CD4-positive, alpha-beta T cell treated with Interleukin-12 subunit alpha and Interleukin-12 subunit beta, for 1 hour (primary cell): Measurements from ENCODE around the gene CSHL1.
"Not testable (repeated sequence)": the region's sequence is repeated elsewhere in the genome, so short reads cannot be mapped to it uniquely, and the experiment has no call there.

Experiments used
- DNase-seq: peaks from one replicate; pipeline ENCODE4 v3.0.0-alpha.2; 2020

CSHL1 gene

DNA sequence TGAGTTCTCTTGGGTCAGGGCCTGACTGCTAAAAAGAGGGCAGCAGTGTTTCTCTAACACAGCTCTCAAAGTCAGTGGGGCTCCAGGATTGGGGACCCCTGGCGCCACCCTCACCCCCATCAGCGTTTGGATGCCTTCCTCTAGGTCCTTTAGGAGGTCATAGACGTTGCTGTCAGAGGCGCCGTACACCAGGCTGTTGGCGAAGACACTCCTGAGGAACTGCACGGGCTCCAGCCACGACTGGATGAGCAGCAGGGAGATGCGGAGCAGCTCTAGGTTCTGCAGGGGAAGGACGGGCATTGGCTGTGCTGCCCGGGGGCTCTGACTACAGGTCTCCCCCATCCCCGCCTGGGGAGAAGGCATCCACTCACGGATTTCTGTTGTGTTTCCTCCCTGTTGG, 6.6 kb upstream of the CSHL1 start:
- no peak for DNase-seq

DNA sequence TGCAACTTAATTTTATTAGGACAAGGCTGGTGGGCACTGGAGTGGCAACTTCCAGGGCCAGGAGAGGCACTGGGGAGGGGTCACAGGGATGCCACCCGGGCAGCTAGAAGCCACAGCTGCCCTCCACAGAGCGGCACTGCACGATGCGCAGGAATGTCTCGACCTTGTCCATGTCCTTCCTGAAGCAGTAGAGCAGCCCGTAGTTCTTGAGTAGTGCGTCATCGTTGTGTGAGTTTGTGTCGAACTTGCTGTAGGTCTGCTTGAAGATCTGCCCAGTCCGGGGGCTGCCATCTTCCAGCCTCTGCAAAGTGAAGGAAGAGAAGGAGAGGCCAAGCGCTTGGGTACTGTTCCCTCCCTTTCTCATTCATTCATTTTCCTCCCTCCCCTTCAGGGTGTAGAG, 6.1 kb upstream of the CSHL1 start:
- not testable (repeated sequence) for DNase-seq

DNA sequence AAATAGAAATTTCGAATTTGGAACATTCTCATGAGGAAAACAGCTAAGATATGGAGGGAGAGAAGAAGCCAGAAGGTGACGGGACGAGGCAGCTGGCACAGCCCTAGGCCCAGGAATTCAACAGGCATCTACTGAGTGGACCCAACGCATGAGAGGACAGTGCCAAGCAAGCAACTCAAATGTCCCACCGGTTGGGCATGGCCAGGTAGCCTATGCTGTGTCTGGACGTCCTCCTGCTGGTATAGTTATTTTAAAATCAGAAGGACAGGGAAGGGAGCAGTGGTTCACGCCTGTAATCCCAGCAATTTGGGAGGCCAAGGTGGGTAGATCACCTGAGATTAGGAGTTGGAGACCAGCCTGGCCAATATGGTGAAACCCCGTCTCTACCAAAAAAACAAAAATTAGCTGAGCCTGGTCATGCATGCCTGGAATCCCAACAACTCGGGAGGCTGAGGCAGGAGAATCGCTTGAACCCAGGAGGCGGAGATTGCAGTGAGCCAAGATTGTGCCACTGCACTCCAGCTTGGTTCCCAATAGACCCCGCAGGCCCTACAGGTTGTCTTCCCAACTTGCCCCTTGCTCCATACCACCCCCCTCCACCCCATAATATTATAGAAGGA, 5.6 kb upstream of the CSHL1 start:
- DNase-seq = no peak

DNA sequence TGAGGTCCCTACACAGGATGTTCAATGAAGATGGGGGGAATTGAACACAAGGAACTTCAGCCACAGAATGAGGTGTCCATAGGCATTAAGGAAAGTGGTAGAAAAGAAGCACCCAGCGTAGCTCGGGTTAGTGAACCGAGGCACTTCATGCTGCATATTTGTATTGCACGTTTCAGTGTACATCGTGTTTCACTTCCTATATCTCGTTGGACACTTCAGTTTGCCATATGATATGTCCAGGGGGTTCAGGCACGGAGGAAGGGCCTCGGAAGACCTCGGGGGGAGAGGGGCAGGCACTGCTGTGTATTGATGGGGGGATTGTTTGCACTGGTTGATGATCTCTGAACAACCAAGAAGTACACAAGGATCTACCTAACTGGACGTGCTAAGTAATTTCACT, 4.7 kb upstream of the CSHL1 start:
- DNase-seq = not testable (repeated sequence)

DNA sequence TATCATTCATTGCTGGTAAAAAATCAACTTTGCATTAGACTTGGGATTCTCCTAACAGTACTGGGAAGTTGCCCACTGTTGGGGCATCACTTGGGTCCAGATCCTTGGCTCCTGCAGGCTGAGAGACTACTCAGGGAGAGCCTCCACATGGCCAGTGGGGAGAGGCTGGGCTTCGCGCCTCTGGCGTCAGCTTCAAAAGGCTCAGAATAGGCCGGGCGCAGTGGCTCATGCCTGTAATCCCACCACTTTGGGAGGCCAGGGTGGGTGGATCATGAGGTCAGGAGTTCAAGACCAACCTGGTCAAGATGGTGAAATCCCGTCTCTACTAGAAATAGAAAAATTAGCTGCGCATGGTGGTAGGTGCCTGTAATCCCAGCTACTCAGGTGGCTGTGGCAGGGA, 3.4 kb upstream of the CSHL1 start:
- DNase-seq = no peak

DNA sequence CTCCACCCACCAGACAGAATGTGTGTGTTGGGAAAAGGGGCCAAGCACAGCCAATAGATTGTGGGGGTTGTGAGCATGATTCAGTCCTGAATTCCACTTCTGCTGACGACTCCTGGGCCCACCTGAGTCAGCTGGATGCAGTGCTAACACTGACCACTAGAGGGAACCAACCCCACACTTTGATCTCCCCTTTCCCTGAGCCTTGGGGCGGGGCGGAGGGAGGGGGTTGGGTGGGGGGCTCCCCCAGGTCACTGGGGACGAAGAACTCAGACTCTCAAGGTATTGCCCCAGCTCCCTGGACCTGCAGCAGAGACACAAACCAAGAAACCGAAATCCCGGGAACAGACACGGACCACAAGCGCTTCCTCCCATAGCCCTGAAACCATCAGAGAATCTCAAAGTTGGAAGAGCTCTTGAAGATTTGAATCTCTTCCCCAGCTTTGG, 621 bp upstream of the CSHL1 start:
- DNase-seq = peak; percentile 68

DNA sequence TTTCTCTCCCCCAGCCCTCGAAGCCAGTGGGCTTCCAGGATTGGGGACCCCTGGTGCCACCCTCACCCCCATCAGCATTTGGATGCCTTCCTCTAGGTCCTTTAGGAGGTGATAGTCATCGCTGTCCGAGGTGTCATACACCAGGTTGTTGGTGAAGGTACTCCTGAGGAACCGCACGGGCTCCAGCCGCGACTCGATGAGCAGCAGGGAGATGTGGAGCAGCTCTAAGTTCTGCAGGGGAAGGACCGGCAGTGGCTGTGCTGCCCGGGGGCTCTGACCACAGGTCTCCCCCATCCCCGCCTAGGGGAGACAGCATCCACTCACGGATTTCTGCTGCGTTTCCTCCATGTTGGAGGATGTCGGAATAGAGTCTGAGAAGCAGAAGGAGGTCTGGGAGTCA, 962 bp downstream of the CSHL1 start:
- DNase-seq = no peak

DNA sequence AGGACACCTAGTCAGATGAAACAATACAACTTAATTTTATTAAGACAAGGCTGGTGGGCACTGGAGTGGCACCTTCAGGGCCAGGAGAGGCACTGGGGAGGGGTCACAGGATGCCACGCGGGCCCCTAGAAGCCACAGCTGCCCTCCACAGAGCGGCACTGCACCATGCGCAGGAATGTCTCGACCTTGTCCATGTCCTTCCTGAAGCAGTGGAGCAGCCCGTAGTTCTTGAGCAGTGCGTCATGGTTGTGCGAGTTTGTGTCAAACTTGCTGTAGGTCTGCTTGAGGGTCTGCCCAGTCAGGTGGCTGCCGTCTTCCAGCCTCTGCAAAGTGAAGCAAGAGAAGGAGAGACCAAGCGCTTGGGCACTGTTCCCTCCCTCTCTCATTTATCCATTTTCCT, 1.5 kb downstream of the CSHL1 start:
- not testable (repeated sequence) for DNase-seq

DNA sequence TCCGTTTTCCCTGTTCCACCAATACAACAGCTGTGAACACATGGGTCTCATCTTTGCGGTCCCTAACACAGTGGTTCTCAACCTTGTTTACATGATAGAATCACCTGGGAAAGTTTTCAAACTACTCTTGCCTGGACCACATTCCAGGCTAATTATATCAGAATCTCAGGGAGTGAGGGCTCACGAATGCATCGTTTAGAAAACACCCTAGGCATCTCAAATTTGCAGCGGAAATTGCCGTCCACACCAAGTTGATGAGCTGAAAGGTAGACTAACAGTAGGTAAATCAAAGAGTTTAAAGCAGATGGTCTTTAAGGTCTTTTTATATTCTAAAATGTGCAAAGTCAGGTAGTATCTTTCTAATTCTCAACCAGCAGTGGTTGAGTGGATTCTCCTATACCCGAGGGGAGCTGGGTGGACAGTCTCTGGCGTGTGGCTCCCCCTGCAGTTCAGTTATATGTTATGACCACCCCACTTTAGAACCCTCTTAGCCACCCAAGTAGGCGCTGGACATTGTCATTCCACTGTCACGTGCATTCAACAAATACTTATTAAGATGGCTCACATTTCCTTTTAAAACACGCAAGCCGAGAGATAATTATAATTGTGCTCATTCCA, 3.8 kb downstream of the CSHL1 start:
- not testable (repeated sequence) for DNase-seq

DNA sequence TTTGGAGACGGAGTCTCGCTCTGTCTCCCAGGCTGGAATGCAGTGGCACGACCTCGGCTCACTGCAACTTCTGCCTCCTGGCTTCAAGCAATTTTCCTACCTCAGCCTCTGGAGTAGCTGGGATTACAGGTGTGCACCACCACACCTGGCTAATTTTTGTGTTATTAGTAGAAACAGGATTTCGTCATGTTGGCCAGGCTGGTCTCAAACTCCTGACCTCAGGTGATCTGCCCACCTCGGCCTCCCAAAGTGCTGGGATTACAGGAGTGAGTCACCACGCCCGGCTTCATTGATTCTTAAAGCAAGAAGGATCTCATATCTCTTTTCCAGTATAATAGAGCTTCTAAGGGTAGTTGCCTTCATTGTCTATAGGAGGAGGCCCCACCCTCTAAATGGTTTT, 6.3 kb downstream of the CSHL1 start:
- DNase-seq = not testable (repeated sequence)

DNA sequence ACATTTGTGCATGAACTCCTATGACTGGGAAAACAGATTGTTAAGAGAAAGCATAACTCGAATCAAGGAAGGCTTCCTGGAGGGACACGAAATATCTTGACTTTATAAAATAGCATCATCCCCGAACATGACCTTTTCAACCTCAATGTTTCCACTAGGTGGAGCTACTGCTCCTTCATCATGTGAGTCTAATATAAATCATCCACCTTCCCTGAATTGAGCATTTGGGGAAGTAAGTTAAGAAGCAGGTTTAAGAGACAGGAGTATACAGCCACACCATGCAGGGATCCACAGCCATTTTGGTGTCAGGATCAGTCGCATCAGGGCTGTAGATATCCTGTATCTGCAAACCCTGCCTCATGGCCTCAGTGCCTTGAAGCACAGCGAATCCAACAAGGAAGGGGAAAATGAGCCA, 7.3 kb downstream of the CSHL1 start:
- peak; percentile 59 for DNase-seq

DNA sequence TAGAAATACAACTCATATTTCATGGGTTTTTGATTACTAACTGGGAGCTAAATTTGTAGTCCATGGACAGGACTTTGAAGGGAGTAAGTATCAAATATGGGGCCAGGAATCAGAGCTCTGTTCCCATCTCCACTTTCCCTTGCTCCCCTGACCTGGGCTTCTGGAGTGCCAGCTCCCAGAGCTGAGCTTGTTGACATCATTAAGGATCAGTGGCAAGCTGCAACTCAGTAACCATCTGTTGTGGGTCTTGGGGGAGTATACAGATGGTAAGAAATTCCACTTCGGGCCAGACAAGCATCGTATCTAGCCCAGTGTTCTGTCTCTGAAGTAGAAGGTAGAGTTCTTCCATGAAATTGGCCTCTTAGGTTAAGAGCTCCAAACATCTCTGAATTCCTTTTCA, 9.1 kb downstream of the CSHL1 start:
- DNase-seq = not testable (repeated sequence)

DNA sequence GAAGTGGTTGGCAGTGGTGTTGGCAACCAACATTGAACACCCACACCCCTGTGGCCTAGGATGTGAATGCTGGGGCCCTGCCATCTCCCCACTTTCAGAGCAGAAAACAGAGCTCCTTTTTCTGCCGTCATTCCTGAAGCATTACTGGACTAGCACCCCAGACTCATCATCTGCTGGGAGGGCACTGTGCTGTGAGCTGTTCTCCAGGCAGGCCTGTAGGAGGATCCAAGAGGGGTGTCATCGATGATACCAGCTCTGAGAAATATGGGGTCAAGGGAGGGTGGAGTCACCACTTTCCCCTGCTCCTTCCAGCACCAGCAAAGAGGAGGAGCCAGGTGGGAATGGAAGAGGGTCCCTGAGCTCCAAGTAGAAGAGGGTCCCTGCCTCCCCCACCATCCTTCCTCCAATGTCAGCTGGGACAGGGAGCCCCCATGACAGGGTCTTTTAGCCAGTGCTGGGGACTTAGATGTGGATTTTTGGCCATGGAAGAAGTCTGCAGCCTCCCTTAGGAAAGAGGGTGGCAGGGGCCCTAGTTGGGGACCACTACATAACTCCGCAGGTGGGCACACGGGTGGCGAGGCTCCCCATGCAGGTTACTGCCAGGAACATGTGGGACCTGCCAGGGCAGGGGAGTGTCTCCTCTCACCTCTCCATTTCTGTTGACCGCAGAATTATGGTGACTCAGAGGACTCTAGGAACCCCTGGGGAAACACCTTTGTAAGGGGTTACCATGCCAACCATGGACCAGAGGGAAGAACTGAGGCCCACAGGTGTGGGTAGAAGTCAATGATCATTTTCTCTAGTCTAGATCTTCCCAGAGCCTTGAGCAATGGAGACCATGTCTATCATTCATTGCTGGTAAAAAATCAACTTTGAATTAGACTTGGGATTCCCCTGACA, 11.9 kb downstream of the CSHL1 start:
- DNase-seq = peak; percentile 45

DNA sequence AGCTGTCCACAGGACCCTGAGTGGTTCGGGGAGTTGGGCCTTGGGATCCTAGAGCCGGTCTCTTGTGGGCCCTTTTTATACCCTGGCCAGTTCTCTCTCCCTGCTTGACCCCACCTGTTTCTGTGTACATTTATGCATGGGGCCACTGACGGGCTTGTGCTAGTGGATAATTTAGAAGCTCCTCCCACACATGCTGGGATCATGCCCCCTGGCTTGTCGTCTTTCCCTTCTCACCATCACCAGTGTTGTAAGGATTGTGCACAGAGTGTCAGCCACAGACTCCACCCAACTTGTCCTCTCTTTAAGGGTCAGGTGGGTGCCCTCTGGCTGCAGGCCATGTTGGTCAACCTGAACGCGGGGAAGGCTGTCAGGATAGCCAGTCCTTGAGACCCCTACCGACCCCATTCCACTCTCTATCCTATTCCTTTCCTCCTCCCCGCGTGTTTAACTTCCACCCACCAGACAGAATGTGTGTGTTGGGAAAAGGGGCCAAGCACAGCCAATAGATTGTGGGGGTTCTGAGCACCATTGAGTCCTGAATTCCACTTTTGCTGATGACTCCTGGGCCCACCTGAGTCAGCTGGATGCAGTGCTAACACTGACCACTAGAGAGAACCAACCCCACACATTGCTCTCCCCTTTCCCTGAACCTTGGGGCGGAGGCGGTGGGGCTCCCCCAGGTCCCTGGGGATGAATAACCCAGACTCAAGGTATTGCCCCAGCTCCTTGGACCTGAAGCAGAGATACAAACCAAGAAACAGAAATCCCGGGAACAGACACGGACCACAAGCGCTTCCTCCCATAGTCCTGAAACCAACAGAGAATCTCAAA, 14.3 kb downstream of the CSHL1 start, which contains the start of gene CSH1:
TSS of gene CSH1 (minus strand) at position 51 of the 831 bp plus-strand sequence. CDS start 63 bp downstream, outside the sequence.
- not testable (repeated sequence) for DNase-seq

DNA sequence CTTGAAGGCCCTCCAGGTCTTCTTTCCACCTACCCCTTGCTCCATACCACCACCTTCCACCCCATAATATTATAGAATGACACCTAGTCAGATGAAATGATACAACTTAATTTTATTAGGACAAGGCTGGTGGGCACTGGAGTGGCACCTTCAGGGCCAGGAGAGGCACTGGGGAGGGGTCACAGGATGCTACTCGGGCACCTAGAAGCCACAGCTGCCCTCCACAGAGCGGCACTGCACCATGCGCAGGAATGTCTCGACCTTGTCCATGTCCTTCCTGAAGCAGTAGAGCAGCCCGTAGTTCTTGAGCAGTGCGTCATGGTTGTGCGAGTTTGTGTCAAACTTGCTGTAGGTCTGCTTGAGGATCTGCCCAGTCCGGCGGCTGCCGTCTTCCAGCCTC, 16.2 kb downstream of the CSHL1 start:
- not testable (repeated sequence) for DNase-seq

DNA sequence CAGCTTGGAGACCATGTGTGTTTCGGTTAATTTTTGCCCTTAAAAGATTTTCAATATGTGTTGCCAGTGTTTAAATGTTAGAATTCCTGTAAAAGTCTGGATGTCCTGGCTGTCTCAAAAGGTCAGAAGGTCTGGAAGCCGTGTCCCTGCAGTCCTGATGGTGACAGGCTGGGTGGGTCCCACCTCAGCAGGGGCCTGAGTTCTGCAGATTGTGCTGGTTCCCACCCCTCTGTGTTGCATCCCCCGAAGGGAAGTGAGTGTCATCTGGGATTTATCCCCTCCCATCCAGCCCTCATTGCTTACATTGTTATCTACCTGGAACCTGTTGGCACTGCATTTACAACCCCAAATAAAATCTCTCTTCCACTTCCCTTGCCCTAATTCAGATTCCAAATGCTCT, 17.0 kb downstream of the CSHL1 start:
- DNase-seq = not testable (repeated sequence)

DNA sequence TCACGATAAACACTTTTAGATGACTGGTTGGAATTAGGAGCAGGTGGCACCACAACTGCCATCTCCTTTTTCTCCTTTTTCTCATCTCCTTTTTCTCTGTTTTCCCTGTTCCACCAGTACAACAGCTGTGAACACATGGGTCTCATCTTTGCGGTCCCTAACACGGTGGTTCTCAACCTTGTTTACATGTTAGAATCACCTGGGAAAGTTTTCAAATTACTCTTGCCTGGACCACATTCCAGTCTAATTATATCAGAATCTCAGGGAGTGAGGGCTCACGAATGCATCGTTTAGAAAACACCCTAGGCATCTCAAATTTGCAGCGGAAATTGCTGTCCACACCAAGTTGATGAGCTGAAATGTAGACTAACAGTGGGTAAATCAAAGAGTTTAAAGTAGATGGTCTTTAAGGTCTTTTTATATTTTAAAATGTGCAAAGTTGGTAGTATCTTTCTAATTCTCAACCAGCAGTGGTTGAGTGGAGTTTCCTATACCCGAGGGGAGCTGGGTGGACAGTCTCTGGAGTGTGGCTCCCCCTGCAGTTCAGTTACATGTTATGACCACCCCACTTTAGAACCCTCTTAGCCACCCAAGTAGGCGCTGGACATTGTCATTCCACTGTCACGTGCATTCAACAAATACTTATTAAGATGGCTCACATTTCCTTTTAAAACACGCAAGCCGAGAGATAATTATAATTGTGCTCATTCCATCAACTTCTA, 18.6 kb downstream of the CSHL1 start:
- DNase-seq = not testable (repeated sequence)

DNA sequence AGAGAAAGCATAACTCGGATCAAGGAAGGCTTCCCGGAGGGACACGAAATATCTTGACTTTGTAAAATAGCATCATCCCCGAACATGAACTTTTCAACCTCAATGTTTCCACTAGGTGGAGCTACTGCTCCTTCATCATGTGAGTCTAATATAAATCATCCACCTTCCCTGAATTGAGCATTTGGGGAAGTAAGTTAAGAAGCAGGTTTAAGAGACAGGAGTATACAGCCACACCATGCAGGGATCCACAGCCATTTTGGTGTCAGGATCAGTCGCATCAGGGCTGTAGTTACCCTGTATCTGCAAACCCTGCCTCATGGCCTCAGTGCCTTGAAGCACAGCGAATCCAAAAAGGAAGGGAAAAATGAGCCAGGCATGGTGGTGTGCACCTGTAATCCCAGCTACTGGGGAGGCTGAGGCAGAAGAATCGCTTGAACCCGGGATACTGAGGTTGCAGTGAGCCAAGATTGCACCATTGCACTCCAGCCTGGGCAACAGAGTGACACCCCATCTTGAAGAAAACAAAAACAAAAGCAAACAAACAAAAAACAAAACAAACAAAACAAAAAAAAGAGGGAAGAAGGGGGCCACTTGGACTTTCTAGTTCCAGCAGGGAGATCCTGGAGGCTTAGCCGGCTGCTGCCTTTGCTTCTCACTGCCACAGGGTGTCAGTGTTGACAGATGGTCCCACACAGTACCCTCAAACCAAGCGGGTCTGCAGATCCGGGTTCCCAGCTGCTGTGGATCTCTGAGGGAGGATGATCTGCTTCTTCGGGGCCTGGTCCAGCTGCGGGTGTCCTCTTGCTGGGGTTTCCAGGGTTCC, 21.8 kb downstream of the CSHL1 start:
- DNase-seq = peak; percentile 37

DNA sequence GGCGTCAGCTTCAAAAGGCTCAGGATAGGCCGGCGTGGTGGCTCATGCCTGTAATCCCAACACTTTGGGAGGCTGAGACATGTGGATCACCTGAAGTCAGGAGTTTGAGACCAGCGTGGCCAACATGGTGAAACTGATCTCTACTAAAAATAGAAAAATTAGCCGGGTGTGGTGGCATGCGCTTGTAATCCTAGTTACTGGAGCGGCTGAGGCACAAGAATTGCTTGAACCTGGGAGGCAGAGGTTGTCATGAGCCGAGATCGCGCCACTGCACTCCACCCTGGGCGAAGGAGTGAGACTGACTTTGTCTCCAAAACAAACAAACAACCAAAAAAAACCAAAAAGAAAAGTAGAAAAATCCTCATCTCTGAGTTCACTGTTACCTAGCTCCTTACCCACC, 25.9 kb downstream of the CSHL1 start:
- not testable (repeated sequence) for DNase-seq

DNA sequence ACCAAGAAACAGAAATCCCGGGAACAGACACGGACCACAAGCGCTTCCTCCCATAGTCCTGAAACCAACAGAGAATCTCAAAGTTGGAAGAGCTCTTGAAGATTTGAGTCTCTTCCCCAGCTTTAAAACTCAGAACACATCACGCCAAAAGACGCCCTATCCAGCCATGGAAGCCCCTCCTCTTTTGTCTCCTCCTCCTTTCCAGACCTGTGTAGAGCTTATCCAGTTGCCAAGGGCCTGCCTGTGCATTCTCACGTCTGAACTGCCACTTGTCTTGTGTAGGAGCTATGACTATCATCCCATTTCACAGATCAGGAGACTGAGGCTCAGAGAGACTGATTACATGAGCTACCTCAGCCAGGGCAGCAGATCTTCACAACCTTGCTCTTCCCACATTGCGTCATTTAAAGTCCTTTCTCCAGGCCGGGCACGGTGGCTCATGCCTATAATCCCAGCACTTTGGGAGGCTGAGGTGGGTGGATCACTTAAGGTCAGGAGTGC, 28.4 kb downstream of the CSHL1 start:
- not testable (repeated sequence) for DNase-seq
